ENCODE measurements around the gene GSG1L2. TPM values are rescaled to one million over a fixed set of nuclear protein-coding genes. Genes with fewer than 3 reads are reported as not detected.

Gene GSG1L2
- total RNA-seq, 1 experiment from 2014 or later, result not detected

GRCh38 chr17:9802697-9803096 lies 19.2 kb downstream of the GSG1L2 start (continued):
- TF ChIP-seq, protein P1, sequence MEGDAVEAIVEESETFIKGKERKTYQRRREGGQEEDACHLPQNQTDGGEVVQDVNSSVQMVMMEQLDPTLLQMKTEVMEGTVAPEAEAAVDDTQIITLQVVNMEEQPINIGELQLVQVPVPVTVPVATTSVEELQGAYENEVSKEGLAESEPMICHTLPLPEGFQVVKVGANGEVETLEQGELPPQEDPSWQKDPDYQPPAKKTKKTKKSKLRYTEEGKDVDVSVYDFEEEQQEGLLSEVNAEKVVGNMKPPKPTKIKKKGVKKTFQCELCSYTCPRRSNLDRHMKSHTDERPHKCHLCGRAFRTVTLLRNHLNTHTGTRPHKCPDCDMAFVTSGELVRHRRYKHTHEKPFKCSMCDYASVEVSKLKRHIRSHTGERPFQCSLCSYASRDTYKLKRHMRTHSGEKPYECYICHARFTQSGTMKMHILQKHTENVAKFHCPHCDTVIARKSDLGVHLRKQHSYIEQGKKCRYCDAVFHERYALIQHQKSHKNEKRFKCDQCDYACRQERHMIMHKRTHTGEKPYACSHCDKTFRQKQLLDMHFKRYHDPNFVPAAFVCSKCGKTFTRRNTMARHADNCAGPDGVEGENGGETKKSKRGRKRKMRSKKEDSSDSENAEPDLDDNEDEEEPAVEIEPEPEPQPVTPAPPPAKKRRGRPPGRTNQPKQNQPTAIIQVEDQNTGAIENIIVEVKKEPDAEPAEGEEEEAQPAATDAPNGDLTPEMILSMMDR (IDR thresholded peaks at IDR 0.05 in 2 of 3, conservative IDR thresholded peaks at IDR 0.05 in 1 of 3; ENCODE audit: borderline replicate concordance in 1 of 3, insufficient read depth in 1 of 3, low read depth in 2 of 3, low read length in 2 of 3), result no peak
- no peak for TF ChIP-seq YY1 (IDR thresholded peaks at IDR 0.05; ENCODE audit: extremely low read depth, insufficient replicate concordance, low read depth, low read length)
- TF ChIP-seq ZFX (IDR thresholded peaks at IDR 0.05), result no peak

- H3K9ac ChIP-seq (ENCODE audit: low read length), result peak overlapping the region; percentile 44
- H3K79me2 ChIP-seq (ENCODE audit: insufficient read depth, low read length), result no peaks in the 10 kb centered on the region
- no peaks in the 10 kb centered on the region for H3K27me3 ChIP-seq (ENCODE audit: insufficient read depth, low read length)
- H3K9me3 ChIP-seq (ENCODE audit: control insufficient read depth in 1 of 2, insufficient read depth in 1 of 2, low read depth in 1 of 2, low read length in 2 of 2), result no peaks in the 10 kb centered on the region
- peak overlapping the region; percentile 16; the same call in 1 of the 2 replicates for H3K27ac ChIP-seq (ENCODE audit: low read depth, low read length)
- intact Hi-C loops (cut with micrococcal nuclease), result no loop called here
- H4K20me1 ChIP-seq (ENCODE audit: insufficient read depth), result no peaks in the 10 kb centered on the region
- BruUV-seq (replicated peaks), result no TSS peak
- H3K4me1 ChIP-seq (ENCODE audit: control insufficient read depth in 1 of 2, insufficient read depth in 2 of 2, low read length in 2 of 2), result peaks cover 12 to 16% of the 10 kb centered on the region in 2 experiments; a peak in 3 of 4 replicates
- H3K36me3 ChIP-seq (ENCODE audit: control insufficient read depth in 1 of 2, insufficient read depth in 2 of 2, low read length in 2 of 2), result no peaks in the 10 kb centered on the region
- peak; percentile 38 for DNase-seq (ENCODE audit: low read depth, low spot score)
- peak overlapping the region; percentile 78 for H3K4me2 ChIP-seq (ENCODE audit: low read length)
- TF ChIP-seq, protein P2, sequence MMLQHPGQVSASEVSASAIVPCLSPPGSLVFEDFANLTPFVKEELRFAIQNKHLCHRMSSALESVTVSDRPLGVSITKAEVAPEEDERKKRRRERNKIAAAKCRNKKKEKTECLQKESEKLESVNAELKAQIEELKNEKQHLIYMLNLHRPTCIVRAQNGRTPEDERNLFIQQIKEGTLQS (IDR thresholded peaks at IDR 0.05), result no peak
- 0 out of 2 replicates have a peak, but pooled peaks have one; percentile 18 for TF ChIP-seq ELF1 (IDR thresholded peaks at IDR 0.05; ENCODE audit: borderline replicate concordance, low read depth)
- peak; percentile 27; the same call in 1 of the 2 replicates for TF ChIP-seq FOSL1 (IDR thresholded peaks at IDR 0.05; ENCODE audit: low read depth)
- TF ChIP-seq POLR2A (IDR thresholded peaks at IDR 0.05; ENCODE audit: borderline replicate concordance, extremely low read depth, insufficient read depth, insufficient read length), result no peak
- no peak for TF ChIP-seq EZH2phosphoT487 (IDR thresholded peaks at IDR 0.05; ENCODE audit: borderline replicate concordance)
- TF ChIP-seq YY1 (IDR thresholded peaks at IDR 0.05; ENCODE audit: extremely low read depth, insufficient replicate concordance, low read depth, low read length), result peak; percentile 19
- TF ChIP-seq SIN3A (IDR thresholded peaks at IDR 0.05; ENCODE audit: low read depth), result no peak
- TF ChIP-seq POLR2AphosphoS5 (IDR thresholded peaks at IDR 0.05; ENCODE audit: low read depth, low read length), result no peak
- no peak for TF ChIP-seq ZBTB33 (IDR thresholded peaks at IDR 0.05; ENCODE audit: extremely low read depth, insufficient replicate concordance, low read length)
- TF ChIP-seq CBX3 (IDR thresholded peaks at IDR 0.05; ENCODE audit: low read depth), result peak; percentile 66
- TF ChIP-seq JUND (IDR thresholded peaks at IDR 0.05), result 0 out of 2 replicates have a peak, but pooled peaks have one; percentile 25
- no peak for TF ChIP-seq ZFX (IDR thresholded peaks at IDR 0.05)
- TF ChIP-seq SP1 (IDR thresholded peaks at IDR 0.05; ENCODE audit: low read depth), result 0 out of 2 replicates have a peak, but pooled peaks have one; percentile 23
- TF ChIP-seq, protein P1 (IDR thresholded peaks at IDR 0.05 in 2 of 3, conservative IDR thresholded peaks at IDR 0.05 in 1 of 3; ENCODE audit: borderline replicate concordance in 1 of 3, insufficient read depth in 1 of 3, low read depth in 2 of 3, low read length in 2 of 3), result no peak
- ChIA-PET POLR2A (no interaction called here), CTCF (interaction anchor here (1.3 kb wide), 1 partner anchor 33 kb away, joined by 3 read pairs; no protein-coding TSS in a partner anchor), RAD21 (ENCODE audit: low non-redundant PET in 1 of 2, low total read pairs in 2 of 2, uncharacterized antibody in 2 of 2, unreplicated experiment in 2 of 2) (no interaction called here)
- peak overlapping the region; percentile 4 to 46 for H3K4me3 ChIP-seq (replicated peaks in 1 of 2; ENCODE audit: low read depth in 1 of 2, low read length in 2 of 2)
- H2AFZ ChIP-seq (ENCODE audit: low read depth, low read length, poor library complexity, severe bottlenecking), result peak overlapping the region; percentile 100
- H3K9me2 ChIP-seq (ENCODE audit: insufficient read depth), result no peaks in the 10 kb centered on the region
- ATAC-seq, result peak; percentile 82
Observed at GRCh38 chr17:9802294-9802693, 19.6 kb downstream of the GSG1L2 start.
